Activated CD8-positive, alpha-beta memory T cell treated with anti-CD3 and anti-CD28 coated beads, Interleukin-2, amount 50 U/mL, for 24 hours (primary cell): ENCODE results near the gene LRRC75A.
"Not testable (repeated sequence)": the region's sequence is repeated elsewhere in the genome, so short reads cannot be mapped to it uniquely, and the experiment has no call there.

ENCODE experiments used
- DNase-seq: peaks from one replicate; pipeline ENCODE4 v3.0.0-alpha.2; 2020; ENCODE audit errors: extremely low read depth

LRRC75A gene

GRCh38 chr17:16432017-16432416 is 60.0 kb downstream of the LRRC75A start:
- DNase-seq = no peak

- no peak for DNase-seq
These were observed 61.3 kb downstream of the LRRC75A start for GRCh38 chr17:16430650-16431049.

- no peak for DNase-seq
These were observed 62.9 kb downstream of the LRRC75A start for GRCh38 chr17:16429083-16429482.

- no peak for DNase-seq
These were observed 63.7 kb downstream of the LRRC75A start for GRCh38 chr17:16428098-16428882.

GRCh38 chr17:16427020-16427419 is 65.0 kb downstream of the LRRC75A start:
- no peak for DNase-seq

GRCh38 chr17:16425698-16426659 is 66.0 kb downstream of the LRRC75A start:
- no peak for DNase-seq

- DNase-seq = no peak
These were observed 66.8 kb downstream of the LRRC75A start for GRCh38 chr17:16425202-16425601.

- DNase-seq = no peak
These were observed 68.6 kb downstream of the LRRC75A start for GRCh38 chr17:16423226-16423872.

GRCh38 chr17:16422416-16422815 is 69.6 kb downstream of the LRRC75A start:
- DNase-seq = no peak

GRCh38 chr17:16419929-16420271 is 72.1 kb downstream of the LRRC75A start:
- no peak for DNase-seq

GRCh38 chr17:16419074-16419928 is 72.7 kb downstream of the LRRC75A start:
- DNase-seq = peak; percentile 24

GRCh38 chr17:16418685-16419068 is 73.3 kb downstream of the LRRC75A start:
- DNase-seq = no peak

GRCh38 chr17:16417896-16418684 is 73.9 kb downstream of the LRRC75A start:
- no peak for DNase-seq

- no peak for DNase-seq
These were observed 74.6 kb downstream of the LRRC75A start for GRCh38 chr17:16417399-16417798.

GRCh38 chr17:16415031-16415924 is 76.7 kb downstream of the LRRC75A start, which contains the start of gene TRPV2:
Gene TRPV2 (plus strand): TSS chr17:16415571. CDS start chr17:16417669, 2,098 bp downstream.
- no peak for DNase-seq

GRCh38 chr17:16407911-16408588 is 83.9 kb downstream of the LRRC75A start:
- no peak for DNase-seq

GRCh38 chr17:16406742-16407674 is 85.0 kb downstream of the LRRC75A start:
- DNase-seq = no peak

- DNase-seq = not testable (repeated sequence)
These were observed 88.1 kb downstream of the LRRC75A start for GRCh38 chr17:16403847-16404246.
